ENCODE measurements around the gene AK8. TPM values are rescaled to one million over a fixed set of nuclear protein-coding genes. Genes with fewer than 3 reads are reported as not detected.

AK8 gene
- total and polyA plus RNA-seq, 2 experiments from 2014 or later = 0.14 to 0.78 TPM

DNA sequence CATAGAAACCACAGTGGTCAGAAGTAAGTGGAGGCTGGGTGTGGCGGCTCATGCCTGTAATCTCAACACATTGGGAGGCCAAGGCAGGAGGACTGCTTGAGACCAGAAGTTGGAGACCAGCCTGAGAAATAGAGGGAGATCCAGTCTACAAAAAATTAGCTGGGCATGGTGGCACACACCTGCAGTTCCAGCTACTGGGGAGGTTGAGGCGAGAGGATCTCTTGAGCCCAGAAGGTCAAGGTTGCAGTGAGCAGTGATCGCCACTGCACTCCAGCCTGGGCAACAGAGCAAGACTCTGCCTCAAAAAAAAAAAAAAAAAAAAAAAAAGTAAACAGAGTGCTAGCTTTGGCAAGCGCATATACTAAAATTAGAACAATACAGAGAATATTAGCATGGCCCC, 24.6 kb downstream of the AK8 start:
- no peak overlapping the region for H3K4me3 Mint-ChIP-seq
- Histone ChIP-seq H3K27ac (ENCODE audit: low read depth) (no peak overlapping the region), H3K4me2 (no peak overlapping the region), H3K9me2 (ENCODE audit: insufficient read depth) (no peaks in the 10 kb centered on the region), H3K36me3 (ENCODE audit: insufficient read depth) (no peaks in the 10 kb centered on the region), H3K4me3 (no peak overlapping the region), H3K27me3 (ENCODE audit: insufficient read depth) (no peaks in the 10 kb centered on the region), H3K4me1 (ENCODE audit: insufficient read depth) (peaks cover 15% of the 10 kb centered on the region; the same call in 1 of the 2 replicates), H3K79me2 (replicated peaks; ENCODE audit: insufficient read depth) (no peaks in the 10 kb centered on the region), H2AFZ (no peak overlapping the region), H4K20me1 (replicated peaks; ENCODE audit: insufficient read depth) (no peaks in the 10 kb centered on the region), H3F3A (replicated peaks; ENCODE audit: low read depth) (no peaks in the 10 kb centered on the region)
- H3K27ac Mint-ChIP-seq = no peak overlapping the region
- H3K27me3 Mint-ChIP-seq (ENCODE audit: insufficient read depth, low read depth, poor library complexity) = peaks cover 6% of the 10 kb centered on the region
- H3K9me3 Mint-ChIP-seq = no peaks in the 10 kb centered on the region
- TF ChIP-seq, protein P1, sequence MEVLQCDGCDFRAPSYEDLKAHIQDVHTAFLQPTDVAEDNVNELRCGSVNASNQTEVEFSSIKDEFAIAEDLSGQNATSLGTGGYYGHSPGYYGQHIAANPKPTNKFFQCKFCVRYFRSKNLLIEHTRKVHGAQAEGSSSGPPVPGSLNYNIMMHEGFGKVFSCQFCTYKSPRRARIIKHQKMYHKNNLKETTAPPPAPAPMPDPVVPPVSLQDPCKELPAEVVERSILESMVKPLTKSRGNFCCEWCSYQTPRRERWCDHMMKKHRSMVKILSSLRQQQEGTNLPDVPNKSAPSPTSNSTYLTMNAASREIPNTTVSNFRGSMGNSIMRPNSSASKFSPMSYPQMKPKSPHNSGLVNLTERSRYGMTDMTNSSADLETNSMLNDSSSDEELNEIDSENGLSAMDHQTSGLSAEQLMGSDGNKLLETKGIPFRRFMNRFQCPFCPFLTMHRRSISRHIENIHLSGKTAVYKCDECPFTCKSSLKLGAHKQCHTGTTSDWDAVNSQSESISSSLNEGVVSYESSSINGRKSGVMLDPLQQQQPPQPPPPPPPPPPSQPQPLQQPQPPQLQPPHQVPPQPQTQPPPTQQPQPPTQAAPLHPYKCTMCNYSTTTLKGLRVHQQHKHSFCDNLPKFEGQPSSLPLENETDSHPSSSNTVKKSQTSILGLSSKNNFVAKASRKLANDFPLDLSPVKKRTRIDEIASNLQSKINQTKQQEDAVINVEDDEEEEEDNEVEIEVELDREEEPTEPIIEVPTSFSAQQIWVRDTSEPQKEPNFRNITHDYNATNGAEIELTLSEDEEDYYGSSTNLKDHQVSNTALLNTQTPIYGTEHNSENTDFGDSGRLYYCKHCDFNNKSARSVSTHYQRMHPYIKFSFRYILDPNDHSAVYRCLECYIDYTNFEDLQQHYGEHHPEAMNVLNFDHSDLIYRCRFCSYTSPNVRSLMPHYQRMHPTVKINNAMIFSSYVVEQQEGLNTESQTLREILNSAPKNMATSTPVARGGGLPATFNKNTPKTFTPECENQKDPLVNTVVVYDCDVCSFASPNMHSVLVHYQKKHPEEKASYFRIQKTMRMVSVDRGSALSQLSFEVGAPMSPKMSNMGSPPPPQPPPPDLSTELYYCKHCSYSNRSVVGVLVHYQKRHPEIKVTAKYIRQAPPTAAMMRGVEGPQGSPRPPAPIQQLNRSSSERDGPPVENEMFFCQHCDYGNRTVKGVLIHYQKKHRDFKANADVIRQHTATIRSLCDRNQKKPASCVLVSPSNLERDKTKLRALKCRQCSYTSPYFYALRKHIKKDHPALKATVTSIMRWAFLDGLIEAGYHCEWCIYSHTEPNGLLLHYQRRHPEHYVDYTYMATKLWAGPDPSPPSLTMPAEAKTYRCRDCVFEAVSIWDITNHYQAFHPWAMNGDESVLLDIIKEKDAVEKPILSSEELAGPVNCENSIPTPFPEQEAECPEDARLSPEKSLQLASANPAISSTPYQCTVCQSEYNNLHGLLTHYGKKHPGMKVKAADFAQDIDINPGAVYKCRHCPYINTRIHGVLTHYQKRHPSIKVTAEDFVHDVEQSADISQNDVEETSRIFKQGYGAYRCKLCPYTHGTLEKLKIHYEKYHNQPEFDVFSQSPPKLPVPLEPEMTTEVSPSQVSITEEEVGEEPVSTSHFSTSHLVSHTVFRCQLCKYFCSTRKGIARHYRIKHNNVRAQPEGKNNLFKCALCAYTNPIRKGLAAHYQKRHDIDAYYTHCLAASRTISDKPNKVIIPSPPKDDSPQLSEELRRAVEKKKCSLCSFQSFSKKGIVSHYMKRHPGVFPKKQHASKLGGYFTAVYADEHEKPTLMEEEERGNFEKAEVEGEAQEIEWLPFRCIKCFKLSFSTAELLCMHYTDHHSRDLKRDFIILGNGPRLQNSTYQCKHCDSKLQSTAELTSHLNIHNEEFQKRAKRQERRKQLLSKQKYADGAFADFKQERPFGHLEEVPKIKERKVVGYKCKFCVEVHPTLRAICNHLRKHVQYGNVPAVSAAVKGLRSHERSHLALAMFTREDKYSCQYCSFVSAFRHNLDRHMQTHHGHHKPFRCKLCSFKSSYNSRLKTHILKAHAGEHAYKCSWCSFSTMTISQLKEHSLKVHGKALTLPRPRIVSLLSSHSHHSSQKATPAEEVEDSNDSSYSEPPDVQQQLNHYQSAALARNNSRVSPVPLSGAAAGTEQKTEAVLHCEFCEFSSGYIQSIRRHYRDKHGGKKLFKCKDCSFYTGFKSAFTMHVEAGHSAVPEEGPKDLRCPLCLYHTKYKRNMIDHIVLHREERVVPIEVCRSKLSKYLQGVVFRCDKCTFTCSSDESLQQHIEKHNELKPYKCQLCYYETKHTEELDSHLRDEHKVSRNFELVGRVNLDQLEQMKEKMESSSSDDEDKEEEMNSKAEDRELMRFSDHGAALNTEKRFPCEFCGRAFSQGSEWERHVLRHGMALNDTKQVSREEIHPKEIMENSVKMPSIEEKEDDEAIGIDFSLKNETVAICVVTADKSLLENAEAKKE (CRISPR knock-in tag; IDR thresholded peaks at IDR 0.05) = no peak
- ATAC-seq (no peak), DNase-seq (ENCODE audit: low spot score) (no peak)
- H3K4me1 Mint-ChIP-seq = peaks cover 29% of the 10 kb centered on the region
- H3K36me3 Mint-ChIP-seq (ENCODE audit: low read depth) = no peaks in the 10 kb centered on the region

DNA sequence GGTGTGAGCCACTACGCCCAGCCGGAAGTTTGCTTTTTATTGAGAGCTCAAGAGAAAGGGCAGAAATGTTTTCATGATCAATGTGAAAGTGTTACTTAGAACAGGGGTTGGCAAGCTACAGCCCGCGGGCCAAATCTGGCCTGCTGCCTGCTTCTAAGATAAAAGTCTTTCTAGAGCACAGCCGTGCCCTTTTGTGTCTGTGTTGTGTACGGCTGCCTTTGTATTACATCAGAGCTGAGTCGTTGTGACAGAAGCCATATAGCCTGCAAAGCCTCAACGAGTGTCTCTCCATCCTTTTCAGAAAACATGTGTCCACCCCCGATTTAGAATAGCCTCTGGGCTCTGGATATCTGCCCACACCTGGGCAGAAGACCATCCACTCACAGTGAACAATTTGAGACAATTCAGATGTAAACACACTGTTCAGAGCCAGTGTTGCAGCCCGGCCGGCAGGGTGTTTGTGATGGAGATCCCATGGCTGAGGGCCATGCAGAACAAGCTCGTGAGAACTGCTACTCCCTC, 28.8 kb downstream of the AK8 start:
- TF ChIP-seq POLR2AphosphoS5 (IDR thresholded peaks at IDR 0.05; ENCODE audit: low read depth) (no peak), EZH2 (IDR thresholded peaks at IDR 0.05; ENCODE audit: low read depth, unreplicated experiment) (no peak), CREB1 (CRISPR knock-in tag; IDR thresholded peaks at IDR 0.05; ENCODE audit: low read depth) (no peak), EZH2phosphoT487 (IDR thresholded peaks at IDR 0.05; ENCODE audit: unreplicated experiment) (no peak), ZNF114 (CRISPR knock-in tag; IDR thresholded peaks at IDR 0.05) (no peak), NANOG (IDR thresholded peaks at IDR 0.05; ENCODE audit: borderline replicate concordance) (no peak), STAT1 (IDR thresholded peaks at IDR 0.05; ENCODE audit: unreplicated experiment) (no peak), ZNF331 (CRISPR knock-in tag; IDR thresholded peaks at IDR 0.05; ENCODE audit: low read depth) (no peak)
- TF ChIP-seq, protein P2, sequence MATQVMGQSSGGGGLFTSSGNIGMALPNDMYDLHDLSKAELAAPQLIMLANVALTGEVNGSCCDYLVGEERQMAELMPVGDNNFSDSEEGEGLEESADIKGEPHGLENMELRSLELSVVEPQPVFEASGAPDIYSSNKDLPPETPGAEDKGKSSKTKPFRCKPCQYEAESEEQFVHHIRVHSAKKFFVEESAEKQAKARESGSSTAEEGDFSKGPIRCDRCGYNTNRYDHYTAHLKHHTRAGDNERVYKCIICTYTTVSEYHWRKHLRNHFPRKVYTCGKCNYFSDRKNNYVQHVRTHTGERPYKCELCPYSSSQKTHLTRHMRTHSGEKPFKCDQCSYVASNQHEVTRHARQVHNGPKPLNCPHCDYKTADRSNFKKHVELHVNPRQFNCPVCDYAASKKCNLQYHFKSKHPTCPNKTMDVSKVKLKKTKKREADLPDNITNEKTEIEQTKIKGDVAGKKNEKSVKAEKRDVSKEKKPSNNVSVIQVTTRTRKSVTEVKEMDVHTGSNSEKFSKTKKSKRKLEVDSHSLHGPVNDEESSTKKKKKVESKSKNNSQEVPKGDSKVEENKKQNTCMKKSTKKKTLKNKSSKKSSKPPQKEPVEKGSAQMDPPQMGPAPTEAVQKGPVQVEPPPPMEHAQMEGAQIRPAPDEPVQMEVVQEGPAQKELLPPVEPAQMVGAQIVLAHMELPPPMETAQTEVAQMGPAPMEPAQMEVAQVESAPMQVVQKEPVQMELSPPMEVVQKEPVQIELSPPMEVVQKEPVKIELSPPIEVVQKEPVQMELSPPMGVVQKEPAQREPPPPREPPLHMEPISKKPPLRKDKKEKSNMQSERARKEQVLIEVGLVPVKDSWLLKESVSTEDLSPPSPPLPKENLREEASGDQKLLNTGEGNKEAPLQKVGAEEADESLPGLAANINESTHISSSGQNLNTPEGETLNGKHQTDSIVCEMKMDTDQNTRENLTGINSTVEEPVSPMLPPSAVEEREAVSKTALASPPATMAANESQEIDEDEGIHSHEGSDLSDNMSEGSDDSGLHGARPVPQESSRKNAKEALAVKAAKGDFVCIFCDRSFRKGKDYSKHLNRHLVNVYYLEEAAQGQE (IDR thresholded peaks at IDR 0.05; ENCODE audit: unreplicated experiment) = no peak
- Mint-ChIP-seq H3K27ac (no peak overlapping the region), H3K9me3 (no peaks in the 10 kb centered on the region), H3K36me3 (ENCODE audit: low read depth) (no peaks in the 10 kb centered on the region), H3K27me3 (ENCODE audit: insufficient read depth, low read depth, poor library complexity) (peaks cover 10% of the 10 kb centered on the region), H3K4me3 (no peak overlapping the region), H3K4me1 (peaks cover 13% of the 10 kb centered on the region; the same call in 2 of the 3 replicates)
- Histone ChIP-seq H3K27me3 (ENCODE audit: insufficient read depth) (no peaks in the 10 kb centered on the region), H4K20me1 (replicated peaks; ENCODE audit: insufficient read depth) (no peaks in the 10 kb centered on the region), H3K4me1 (ENCODE audit: insufficient read depth) (peaks cover 6% of the 10 kb centered on the region; the same call in 1 of the 2 replicates), H3F3A (replicated peaks; ENCODE audit: low read depth) (no peaks in the 10 kb centered on the region), H2AFZ (peak overlapping the region; percentile 88), H3K4me2 (peak overlapping the region; percentile 38; the same call in 1 of the 2 replicates), H3K27ac (ENCODE audit: low read depth) (no peak overlapping the region), H3K9me2 (ENCODE audit: insufficient read depth) (no peaks in the 10 kb centered on the region), H3K4me3 (no peak overlapping the region), H3K79me2 (replicated peaks; ENCODE audit: insufficient read depth) (no peaks in the 10 kb centered on the region), H3K36me3 (ENCODE audit: insufficient read depth) (no peaks in the 10 kb centered on the region)
- ATAC-seq (peak; percentile 60), DNase-seq (ENCODE audit: low spot score) (no peak)

All from GM23338 (cell line).